COLO668 (cell line): Measurements from ENCODE around the gene COMTD1.
A peak's percentile ranks its signal among the peaks of the same experiment; 100 is the strongest.
"Not testable (repeated sequence)": the region's sequence is repeated elsewhere in the genome, so short reads cannot be mapped to it uniquely, and the experiment has no call there.

Experiments
- DNase-seq: peaks from one replicate; lab custom pipeline; 2025; ENCODE audit not compliant: unreplicated experiment; lab: John Stamatoyannopoulos, UW

The COMTD1 gene

GRCh38 chr10:75223507-75223906, 12.2 kb downstream of the COMTD1 start:
- no peak for DNase-seq

- DNase-seq = not testable (repeated sequence)
These were observed 14.3 kb downstream of the COMTD1 start for GRCh38 chr10:75221492-75221891.

DNA sequence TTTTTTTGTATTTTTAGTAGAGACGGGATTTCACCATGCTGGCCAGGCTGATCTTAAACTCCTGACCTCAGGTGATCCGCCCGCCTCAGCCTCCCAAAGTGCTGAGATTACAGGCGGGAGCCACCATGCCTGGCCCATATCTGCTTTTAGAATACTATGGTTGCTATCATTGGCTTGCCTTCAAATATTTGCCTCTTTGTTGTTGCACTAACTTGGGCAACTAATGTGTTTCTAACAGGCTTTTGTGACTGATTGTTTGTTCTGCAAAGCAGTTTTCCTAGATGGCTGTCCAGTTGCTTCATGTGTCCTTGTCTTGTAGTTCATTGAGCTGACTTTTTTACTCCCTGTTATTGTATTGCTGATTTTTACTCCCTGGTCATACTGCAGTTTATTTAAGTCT, 15.5 kb downstream of the COMTD1 start:
- no peak for DNase-seq

- no peak for DNase-seq
These were observed 23.4 kb downstream of the COMTD1 start for GRCh38 chr10:75212343-75212742.

- DNase-seq = peak; percentile 7
These were observed 24.6 kb downstream of the COMTD1 start for GRCh38 chr10:75211007-75211691.

DNA sequence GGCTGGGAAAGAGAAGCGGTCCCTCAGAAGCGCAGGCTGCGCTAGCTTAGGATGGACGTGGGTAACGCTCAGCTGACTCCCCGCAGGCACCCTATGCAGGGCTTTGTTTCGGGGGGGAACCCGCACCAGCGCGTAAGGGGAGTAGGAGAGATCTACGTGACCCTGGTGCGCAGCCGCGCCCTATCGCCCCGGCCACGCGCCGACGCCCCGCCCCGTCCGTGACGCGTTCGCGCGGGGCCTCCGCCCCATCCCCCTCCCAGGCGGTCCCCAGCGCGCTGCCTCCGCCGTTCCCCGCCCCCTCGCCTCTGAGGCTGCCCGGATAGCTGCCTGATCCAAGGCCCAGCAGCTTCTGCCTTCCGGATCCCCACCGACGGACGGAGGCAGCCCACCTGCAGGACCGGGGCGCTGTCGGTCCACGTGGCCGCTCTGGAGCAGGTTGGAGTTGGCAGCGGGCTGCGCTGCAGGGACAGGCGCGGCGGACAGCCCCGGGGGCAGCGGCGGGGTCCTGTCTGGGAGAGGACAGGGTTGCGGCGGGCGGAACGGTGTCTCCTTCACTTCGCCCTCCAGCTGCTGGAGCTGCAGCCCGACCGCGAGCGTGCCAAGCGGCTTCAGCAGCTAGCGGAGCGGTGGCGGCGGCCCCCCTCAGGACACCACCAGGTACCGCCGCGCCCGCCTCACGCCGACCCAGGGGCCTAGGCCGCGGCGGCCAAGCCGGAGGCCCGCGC, 25.3 kb downstream of the COMTD1 start, which contains the start of gene VDAC2:
VDAC2 (plus strand) TSS at position 515 of the 725 bp plus-strand sequence. CDS start 363 bp downstream, outside the sequence.
- DNase-seq = peak; percentile 90

DNA sequence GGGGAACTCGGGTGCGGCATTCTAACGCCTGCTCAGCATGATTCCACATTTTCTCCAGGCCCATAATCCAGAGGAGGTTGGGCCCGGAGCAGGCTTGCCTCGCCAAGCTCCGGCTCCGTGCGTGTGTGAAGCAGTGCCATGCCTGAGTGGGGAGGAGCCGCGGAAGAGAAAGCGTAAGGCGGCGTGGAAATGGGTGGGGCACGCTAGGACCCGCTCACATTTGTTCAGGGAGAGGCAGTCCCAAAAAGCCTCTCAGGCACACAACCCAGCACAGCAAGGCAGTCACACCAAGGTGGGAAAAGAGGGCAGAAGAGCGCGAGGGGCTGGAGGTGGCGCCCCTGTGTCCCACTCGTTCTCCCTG, 25.9 kb downstream of the COMTD1 start:
- DNase-seq = peak; percentile 64

- no peak for DNase-seq
These were observed 26.5 kb downstream of the COMTD1 start for GRCh38 chr10:75209086-75209920.

DNA sequence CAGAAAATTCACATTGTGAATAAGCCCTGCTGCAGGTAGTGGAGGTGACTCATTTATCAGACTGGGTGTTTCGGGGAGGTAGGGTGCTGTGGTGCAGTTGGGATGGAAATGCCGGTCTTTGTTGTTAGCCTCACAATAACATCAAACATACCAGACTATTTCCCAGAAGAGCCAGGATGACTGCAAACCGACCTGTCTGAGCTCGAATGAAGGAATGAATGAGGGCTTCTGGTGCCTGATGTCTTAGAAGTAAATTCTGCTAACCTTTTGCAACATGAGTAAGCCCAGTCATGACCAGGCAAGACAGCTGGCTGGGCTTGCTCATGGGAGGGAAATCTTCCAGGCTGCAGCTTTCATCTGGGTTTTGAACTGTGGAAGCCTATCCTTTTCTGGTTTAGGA, 27.6 kb downstream of the COMTD1 start:
- no peak for DNase-seq

GRCh38 chr10:75207857-75208144, 28.0 kb downstream of the COMTD1 start:
- DNase-seq = no peak

- no peak for DNase-seq
These were observed 28.5 kb downstream of the COMTD1 start for GRCh38 chr10:75207079-75207856.

- not testable (repeated sequence) for DNase-seq
These were observed 29.1 kb downstream of the COMTD1 start for GRCh38 chr10:75206638-75207037.

DNA sequence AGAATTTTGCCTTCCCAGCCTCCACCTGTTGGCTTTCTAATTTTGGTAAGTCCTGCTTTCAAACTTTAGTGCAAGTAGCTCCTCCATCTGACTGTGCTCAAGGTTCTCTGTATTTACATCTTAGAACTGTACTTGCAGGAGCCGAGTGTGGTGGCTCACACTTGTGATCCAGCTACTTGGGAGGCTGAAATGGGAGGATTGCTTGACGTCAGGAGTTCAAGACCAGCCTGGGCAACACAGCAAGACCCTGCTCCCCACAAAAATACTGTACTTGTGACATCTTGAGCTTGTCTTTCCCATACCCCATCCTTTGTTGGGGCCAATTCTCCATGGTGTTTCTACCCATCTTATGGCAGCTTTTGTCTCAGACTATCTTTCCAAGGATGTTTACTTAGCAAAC, 29.8 kb downstream of the COMTD1 start:
- no peak for DNase-seq

GRCh38 chr10:75203724-75204123, 32.0 kb downstream of the COMTD1 start:
- DNase-seq = no peak

DNA sequence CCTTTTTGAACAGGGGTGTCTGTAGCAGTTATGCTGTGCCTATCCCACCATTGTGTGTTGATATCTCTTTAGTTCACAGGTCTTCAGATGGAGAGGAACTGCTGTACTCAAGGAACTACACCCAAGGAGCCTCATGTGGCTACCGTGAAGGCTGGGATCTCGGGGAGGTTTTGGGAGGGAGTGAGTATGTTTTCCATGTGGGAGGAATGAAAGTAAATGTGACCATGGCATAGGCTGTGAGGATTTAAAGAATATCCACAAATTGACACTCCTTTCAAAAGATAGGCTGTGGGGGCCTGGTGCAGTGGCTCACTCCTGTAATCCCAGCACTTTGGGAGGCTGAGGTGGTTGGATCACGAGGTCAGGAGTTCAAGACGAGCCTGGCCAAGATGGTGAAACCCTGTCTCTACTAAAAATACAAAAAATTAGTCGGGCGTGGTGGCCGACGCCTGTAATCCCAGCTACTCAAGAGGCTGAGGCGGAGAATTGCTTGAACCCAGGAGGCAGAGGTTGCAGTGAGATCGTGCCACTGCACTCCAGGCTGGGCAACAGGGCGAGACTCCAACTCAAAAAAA, 32.6 kb downstream of the COMTD1 start:
- not testable (repeated sequence) for DNase-seq

DNA sequence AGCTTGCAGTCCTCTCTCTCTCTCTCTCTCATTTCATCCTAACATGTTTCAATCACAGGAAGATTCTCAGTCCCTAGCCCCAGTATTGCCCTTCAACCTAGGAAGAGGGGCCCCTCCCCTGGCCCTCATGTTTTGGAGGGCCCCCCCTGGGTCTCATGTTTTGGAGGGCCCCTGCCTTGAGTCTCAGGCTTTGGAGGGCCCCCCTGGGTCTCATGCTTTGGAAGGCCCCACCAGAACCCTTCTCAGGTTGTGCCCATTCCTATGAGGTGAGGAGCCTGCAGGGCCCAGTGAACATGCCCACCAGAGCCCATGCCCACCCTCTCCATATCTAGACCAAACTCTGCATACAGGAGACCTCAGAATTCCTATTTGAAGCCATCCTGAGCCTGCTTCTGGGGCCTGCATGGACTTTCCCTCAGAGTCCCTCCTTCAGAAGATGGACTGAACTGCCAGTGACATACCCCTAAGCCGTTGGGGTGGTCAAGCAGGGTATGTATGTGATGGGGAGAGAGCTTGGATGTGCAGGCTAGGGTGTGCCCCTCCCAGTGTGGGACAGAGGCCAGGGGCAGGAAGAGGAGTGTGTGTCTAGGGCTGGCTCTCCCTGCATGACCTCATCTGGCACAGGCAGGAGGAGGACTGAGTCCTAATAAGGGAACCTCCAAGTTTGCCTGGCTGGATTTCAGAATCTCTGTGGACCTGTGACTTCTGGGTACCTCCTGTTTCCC, 33.3 kb downstream of the COMTD1 start:
- DNase-seq = no peak

GRCh38 chr10:75201793-75202307, 33.9 kb downstream of the COMTD1 start:
- DNase-seq = no peak

DNA sequence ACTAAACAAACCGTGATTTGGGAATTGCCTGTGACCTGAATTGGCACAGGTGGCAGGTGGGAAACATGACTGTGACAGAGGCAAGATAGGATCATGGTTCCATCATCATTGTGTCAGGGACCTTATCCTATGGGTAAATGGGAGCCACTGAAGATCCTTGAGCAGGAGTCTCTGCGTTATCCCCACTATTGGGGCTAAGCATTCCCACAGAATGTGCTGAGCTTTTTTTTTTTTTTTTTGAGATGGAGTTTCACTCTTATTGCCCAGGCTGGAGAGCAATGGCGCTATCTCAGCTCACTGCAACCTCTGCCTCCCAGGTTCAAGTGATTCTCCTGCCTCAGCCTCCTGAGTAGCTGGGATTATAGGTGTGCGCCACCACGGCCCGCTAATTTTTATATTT, 35.8 kb downstream of the COMTD1 start:
- not testable (repeated sequence) for DNase-seq

- no peak for DNase-seq
These were observed 37.9 kb downstream of the COMTD1 start for GRCh38 chr10:75197906-75198305.

DNA sequence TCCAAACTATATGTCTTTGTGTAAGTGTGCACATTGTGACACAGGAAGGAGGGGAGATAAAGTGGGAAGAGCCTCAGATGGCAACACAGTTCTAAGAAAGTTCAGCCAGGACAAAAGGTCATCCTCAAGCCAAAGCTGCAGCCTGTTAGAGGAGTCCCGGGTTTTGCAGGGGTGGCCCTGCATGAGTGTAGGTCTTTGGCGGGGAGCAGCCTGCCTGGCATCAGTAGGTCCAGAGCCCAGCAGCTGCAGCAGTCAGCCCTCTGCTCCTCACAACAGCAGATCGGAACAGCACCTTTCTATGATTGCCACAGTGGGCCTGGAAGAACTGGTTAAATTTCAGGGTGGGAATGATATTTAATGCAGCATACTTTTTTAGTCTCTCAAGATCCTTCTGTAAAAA, 38.7 kb downstream of the COMTD1 start:
- no peak for DNase-seq
